HUES48 (cell line): Measurements from ENCODE around the gene SNF8.
A peak's percentile ranks its signal among the peaks of the same experiment; 100 is the strongest.
"Not testable (repeated sequence)": the region's sequence is repeated elsewhere in the genome, so short reads cannot be mapped to it uniquely, and the experiment has no call there.

Source experiments
- H3K27ac ChIP-seq: one replicate; pipeline ENCODE4 v1.7.0; 2013; ENCODE audit warnings: low read depth, low read length, inconsistent platforms
- H3K27me3 ChIP-seq: 2 replicates; pipeline ENCODE4 v1.6.1; 2013; ENCODE audit warnings: mild to moderate bottlenecking, low read length; ENCODE audit not compliant: control insufficient read depth, insufficient read depth
- H3K36me3 ChIP-seq: 2 replicates; pipeline ENCODE4 v1.6.1; 2013; ENCODE audit warnings: low read length; ENCODE audit not compliant: control insufficient read depth, insufficient read depth
- H3K4me1 ChIP-seq: 2 replicates; pipeline ENCODE4 v1.6.1; 2013; ENCODE audit warnings: mild to moderate bottlenecking, low read length; ENCODE audit not compliant: control insufficient read depth, insufficient read depth
- H3K4me3 ChIP-seq: 2 replicates; pipeline ENCODE4 v1.5.1; 2013; ENCODE audit warnings: mild to moderate bottlenecking, low read depth, low read length
- H3K9ac ChIP-seq: 2 replicates; pipeline ENCODE4 v1.6.1; 2013; ENCODE audit warnings: mild to moderate bottlenecking, low read depth, low read length, moderate library complexity
- H3K9me3 ChIP-seq: 2 replicates; pipeline ENCODE4 v1.6.1; 2013; ENCODE audit warnings: low read length; ENCODE audit not compliant: control insufficient read depth, insufficient read depth

Gene SNF8

DNA sequence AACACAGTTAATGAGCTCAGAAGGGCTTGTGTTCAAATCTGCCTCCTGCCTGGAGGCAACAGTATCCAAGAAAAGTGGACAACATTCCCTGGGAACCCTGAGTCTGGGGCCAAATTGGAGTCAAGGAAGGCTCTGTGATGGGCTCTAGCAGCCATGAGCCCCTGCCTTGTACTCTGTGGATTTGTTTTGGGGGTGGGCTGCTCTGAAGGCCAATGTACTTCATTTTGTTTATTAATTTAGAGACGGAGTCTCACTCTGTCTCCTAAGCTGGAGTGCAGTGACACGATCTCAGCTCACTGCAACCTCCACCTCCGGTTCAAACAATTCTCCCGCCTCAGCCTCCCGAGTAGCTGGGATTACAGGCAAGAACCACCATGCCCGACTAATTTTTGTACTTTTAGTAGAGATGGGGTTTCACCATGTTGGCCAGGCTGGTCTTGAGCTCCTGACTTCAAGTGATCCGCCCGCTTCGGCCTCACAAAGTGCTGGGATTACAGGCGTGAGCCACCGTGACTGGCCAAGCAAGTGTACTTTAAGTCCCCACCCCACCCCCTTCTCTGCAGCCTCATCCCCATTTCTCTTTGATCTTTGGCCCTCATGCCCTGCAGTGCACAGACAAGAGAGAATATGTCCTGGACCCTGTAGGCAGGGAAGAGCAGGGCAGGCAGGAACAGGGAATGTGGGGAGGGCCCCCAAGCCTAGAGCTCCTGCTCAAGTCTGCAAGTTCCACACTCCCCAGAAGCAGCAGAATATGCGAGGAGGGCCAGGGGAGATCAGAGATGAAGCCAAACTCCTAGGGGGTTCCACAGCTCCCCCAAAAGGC, 26.4 kb upstream of the SNF8 start:
- Histone ChIP-seq H3K4me3 (no peak overlapping the region), H3K9me3 (no peaks in the 10 kb centered on the region), H3K27ac (peak overlapping the region; percentile 96), H3K4me1 (peaks cover 21% of the 10 kb centered on the region), H3K36me3 (no peaks in the 10 kb centered on the region), H3K9ac (no peak overlapping the region), H3K27me3 (no peaks in the 10 kb centered on the region)

DNA sequence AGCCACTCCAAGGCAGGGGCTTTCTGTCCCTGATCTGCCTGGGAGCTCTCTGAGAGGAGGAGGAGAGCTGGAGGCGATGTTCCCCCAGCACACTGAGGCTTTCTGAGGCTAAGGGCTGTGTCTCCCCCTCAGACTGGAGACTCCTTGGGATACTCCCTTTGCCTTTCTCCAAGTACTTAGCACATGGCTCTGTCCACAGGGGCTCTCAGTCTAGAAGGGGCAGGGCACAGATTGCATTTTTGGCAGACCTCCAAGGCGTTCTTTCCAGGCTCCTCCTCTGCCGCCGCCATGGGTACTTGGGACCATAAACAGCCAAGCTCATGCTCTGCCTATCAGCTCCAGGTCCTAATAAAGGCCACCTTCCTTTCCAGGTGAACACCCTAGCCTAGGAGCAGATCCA, 25.6 kb upstream of the SNF8 start:
- Histone ChIP-seq H3K4me1 (peaks cover 21% of the 10 kb centered on the region), H3K36me3 (no peaks in the 10 kb centered on the region), H3K27me3 (no peaks in the 10 kb centered on the region), H3K27ac (no peak overlapping the region), H3K9ac (no peak overlapping the region), H3K9me3 (no peaks in the 10 kb centered on the region), H3K4me3 (no peak overlapping the region)

DNA sequence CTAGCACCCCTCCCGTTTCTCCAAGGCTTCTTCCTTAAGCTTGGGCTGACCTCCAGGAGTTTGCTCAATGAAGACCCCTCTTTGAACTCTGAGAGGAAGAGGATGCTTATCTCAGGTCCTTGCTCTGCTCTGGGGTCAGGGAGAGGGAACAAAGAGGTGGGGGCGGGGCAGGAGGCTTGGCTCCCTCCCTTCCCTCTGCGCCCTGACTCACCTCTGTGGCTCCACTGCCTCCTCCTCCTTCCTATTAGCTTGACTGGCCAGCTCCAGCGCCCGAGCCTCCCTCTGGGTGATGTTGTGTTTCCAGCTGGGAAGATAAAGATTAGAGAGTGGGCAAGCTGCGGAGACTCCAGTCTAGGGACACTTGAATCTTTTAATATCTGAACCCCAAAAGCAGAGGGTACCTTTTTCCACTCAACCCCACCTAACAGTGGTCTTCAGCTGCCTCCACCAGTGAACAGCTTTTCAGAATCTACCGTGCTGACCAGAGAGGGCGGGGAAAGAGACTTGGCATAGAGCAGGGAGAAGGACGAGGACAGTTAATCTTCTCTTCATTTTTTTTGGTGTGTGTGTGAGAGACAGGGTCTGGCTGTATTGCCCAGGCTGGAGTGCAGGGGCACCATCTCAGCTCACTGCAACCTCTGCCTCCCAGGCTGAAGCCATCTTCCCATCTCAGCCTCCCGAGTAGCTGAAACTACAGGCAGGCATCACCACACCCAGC, 17.0 kb upstream of the SNF8 start:
- H3K4me3 ChIP-seq, result no peak overlapping the region

DNA sequence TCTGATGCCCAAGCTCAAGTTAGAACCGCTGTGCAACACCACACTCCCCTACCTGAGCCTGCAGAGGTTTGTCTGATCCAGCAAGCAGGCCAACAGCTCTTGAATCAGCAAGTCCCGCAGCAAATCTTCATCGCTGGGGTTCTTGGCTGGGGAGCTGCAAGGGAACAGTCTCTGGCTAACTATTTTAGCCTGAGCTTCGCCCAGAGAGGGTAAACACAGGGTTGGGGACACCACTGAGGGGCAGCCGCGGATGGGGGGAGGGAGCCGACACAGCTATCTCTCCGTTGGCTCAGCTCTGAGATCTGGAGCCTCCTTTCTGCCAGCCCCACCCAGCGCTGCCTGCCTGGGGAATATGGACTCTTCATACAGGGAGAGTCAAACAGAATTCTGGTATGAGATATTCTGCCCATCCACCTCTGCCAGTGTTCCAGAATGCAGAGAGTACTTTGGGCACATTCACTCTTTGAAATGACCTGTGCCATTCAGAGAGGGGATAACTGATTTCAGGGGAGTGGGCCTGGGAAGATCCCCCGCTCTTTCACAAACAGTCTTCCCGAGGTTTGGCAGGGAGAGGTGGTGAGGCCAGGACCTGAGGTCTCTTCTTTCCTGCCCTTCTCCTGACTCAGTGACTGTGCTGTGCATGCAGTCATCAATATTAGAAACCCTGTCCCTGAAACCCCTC, 16.3 kb upstream of the SNF8 start:
- Histone ChIP-seq H3K4me3 (peak overlapping the region; percentile 5; the same call in 1 of the 2 replicates), H3K36me3 (no peaks in the 10 kb centered on the region), H3K4me1 (peaks cover 17% of the 10 kb centered on the region), H3K9me3 (no peaks in the 10 kb centered on the region), H3K27ac (peak overlapping the region; percentile 53), H3K9ac (no peak overlapping the region), H3K27me3 (no peaks in the 10 kb centered on the region)

More for the DNA sequence above, 17.0 kb upstream of the SNF8 start:
- peak overlapping the region; percentile 53 for H3K27ac ChIP-seq
- H3K4me1 ChIP-seq, result peaks cover 17% of the 10 kb centered on the region
- no peaks in the 10 kb centered on the region for H3K9me3 ChIP-seq
- H3K9ac ChIP-seq, result no peak overlapping the region
- H3K27me3 ChIP-seq, result no peaks in the 10 kb centered on the region
- H3K36me3 ChIP-seq, result no peaks in the 10 kb centered on the region

DNA sequence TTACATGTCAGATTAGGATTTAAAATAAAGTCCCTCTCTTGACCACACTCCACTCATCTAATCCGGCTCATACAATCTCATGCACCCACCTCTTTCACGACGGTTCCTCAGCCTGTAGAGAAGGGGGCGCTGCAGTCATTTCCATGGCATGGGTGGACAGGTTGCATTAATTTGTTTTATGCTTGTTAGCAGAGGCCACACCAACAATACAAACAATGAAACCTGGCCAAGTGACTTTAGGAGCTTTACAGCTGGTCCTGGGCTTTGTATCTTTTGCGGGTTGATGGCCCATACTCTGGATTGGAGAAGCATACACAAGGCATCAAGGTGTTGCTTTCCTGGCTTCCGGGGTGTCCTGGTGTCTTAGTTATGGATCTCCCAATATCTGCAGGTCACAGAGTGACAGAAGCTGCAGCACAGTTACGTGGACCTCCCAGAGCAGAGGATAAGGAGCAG, 9.7 kb upstream of the SNF8 start:
- peaks cover 8% of the 10 kb centered on the region for H3K4me1 ChIP-seq
- H3K9me3 ChIP-seq, result no peaks in the 10 kb centered on the region
- H3K4me3 ChIP-seq, result no peak overlapping the region
- no peaks in the 10 kb centered on the region for H3K36me3 ChIP-seq
- H3K27me3 ChIP-seq, result no peaks in the 10 kb centered on the region
- no peak overlapping the region for H3K27ac ChIP-seq
- no peak overlapping the region for H3K9ac ChIP-seq

DNA sequence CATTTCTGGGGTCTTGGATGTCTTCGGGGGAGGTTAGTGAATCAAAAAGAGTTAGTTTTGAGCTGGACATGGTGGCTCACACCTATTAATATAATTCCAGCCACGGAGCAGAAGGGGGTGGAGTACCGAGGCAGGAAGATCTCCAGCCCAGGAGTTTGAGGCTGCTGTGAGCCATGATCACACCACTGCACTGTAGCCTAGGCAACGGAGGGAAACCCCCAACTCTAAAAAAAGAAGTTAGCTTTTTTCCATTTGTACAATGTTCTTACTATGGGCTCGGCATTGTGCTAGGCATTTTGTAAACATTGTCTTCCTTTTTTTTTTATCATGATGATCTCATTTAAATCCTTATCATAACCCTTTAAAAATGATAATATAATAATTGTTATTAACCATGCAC, 8.3 kb upstream of the SNF8 start:
- H3K9me3 ChIP-seq, result no peaks in the 10 kb centered on the region
- no peak overlapping the region for H3K27ac ChIP-seq
- H3K27me3 ChIP-seq, result no peaks in the 10 kb centered on the region
- no peak overlapping the region for H3K4me3 ChIP-seq
- peaks cover 8% of the 10 kb centered on the region for H3K4me1 ChIP-seq
- no peak overlapping the region for H3K9ac ChIP-seq
- H3K36me3 ChIP-seq, result no peaks in the 10 kb centered on the region

DNA sequence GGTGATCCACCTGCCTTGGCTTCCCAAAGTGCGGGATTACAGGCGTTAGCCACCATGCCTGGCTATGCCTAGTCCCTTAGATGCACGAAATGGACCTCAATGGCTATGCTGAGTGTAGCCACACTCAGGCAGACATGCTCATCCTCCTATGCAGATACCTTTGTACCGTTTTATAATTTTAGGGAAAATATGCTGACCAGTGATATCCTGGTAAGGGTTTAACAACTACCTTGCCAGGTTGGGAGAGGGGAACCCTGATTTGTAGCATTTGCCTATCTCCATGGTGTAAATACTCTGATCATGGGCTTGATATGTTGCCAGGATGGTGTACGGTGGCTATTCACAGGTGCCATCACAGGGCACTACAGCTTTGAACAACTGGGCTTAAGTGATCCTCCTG, 6.9 kb upstream of the SNF8 start:
- H3K27ac ChIP-seq, result no peak overlapping the region
- peaks cover 8% of the 10 kb centered on the region for H3K4me1 ChIP-seq
- no peaks in the 10 kb centered on the region for H3K9me3 ChIP-seq
- no peak overlapping the region for H3K4me3 ChIP-seq
- no peak overlapping the region for H3K9ac ChIP-seq
- H3K36me3 ChIP-seq, result no peaks in the 10 kb centered on the region
- H3K27me3 ChIP-seq, result no peaks in the 10 kb centered on the region

DNA sequence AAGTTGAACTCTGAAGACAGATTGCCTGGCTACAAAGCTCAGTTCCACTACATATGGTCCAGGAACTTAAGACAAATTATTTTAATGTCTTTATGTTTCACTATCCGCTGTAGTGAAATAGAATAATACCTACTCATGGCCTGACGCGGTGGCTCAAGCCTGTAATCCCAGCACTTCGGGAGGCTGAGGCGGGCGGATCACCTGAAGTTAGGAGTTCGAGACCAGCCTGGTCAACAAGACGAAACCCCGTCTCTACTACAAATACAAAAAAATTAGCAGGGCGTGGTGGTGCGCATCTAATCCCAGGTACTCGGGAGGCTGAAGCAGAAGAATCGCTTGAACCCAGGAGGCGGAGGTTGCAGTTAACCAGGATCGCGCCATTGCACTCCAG, 614 bp upstream of the SNF8 start:
- not testable (repeated sequence) for H3K27me3 ChIP-seq, H3K9me3 ChIP-seq
- Histone ChIP-seq H3K4me3 (peak overlapping the region; percentile 95), H3K9ac (peak overlapping the region; percentile 83), H3K4me1 (peaks cover 11% of the 10 kb centered on the region; the same call in 1 of the 2 replicates), H3K36me3 (peaks cover 21% of the 10 kb centered on the region), H3K27ac (peak overlapping the region; percentile 95)

DNA sequence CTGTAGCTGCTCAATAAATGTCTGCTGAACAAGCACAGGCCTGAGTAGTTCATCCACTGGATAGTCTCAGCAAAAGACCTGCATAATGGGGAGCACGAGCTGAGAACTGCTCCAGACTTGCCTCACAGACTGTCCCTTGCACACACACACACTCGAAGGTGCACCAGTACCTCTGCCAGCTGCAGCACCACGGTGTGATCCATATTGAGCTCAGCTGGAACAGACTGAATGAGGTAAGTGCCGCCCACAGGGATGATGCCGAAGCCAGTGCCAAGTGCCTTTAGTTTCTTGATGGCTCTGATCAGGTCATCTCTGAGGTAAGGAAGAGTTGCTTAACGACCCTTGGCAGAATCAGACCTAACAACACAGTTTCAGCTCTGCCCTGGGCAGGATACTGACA, 11.6 kb downstream of the SNF8 start:
- Histone ChIP-seq H3K4me1 (no peaks in the 10 kb centered on the region), H3K36me3 (peaks cover 87% of the 10 kb centered on the region), H3K9me3 (no peaks in the 10 kb centered on the region), H3K27ac (no peak overlapping the region), H3K4me3 (no peak overlapping the region), H3K27me3 (no peaks in the 10 kb centered on the region), H3K9ac (no peak overlapping the region)

DNA sequence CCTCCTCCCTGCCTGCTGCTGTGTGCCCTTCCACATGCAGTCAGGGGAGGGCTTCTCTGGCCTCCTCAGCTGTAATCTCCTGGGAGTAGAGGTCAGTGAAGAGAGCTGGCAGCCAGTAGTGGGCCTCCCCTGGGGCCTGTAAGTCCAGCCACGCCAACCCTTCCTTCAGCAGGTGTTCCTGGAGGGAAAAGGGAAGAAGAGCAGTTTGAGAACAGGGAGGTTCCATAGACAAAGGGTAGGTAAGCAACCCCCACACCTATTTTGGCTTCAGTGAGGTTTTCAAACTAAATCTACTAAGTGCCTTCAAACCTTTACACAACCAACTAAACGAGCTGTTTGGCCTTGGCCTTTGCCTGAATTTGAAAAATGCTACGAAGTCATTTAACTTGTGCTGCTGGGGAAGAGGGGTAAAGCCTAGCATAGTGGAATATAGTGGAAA, 14.2 kb downstream of the SNF8 start:
- Histone ChIP-seq H3K36me3 (peaks cover 91% of the 10 kb centered on the region), H3K9ac (no peak overlapping the region), H3K27ac (no peak overlapping the region), H3K27me3 (no peaks in the 10 kb centered on the region), H3K9me3 (no peaks in the 10 kb centered on the region), H3K4me3 (no peak overlapping the region), H3K4me1 (no peaks in the 10 kb centered on the region)

DNA sequence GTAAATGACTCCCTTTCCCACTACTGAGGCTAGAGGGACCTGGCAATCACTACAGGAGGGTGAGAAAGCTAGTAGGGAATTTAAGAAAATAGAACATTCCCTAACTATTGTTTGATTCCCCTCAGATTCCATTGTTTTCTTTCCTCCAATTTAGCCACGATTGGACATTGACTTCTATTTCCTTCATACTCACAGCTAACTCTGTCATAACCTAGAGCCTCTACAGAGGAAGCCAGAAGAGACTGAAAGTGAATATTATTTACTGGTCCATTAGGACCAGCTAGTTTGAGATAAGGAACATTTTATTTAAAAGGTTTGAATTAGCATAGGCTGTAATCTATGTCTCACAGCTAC, 14.9 kb downstream of the SNF8 start:
- Histone ChIP-seq H3K9me3 (no peaks in the 10 kb centered on the region), H3K36me3 (peaks cover 95% of the 10 kb centered on the region), H3K27ac (no peak overlapping the region), H3K27me3 (no peaks in the 10 kb centered on the region), H3K4me3 (no peak overlapping the region), H3K9ac (no peak overlapping the region), H3K4me1 (no peaks in the 10 kb centered on the region)
